HepG2 (cell line): ENCODE results near the gene LYRM7. TPM values are rescaled to one million over a fixed set of nuclear protein-coding genes. Genes with fewer than 3 reads are reported as not detected.
A peak's percentile ranks its signal among the peaks of the same experiment; 100 is the strongest.

Experiments used
- ATAC-seq: fragments of 200-7000 bp; cut with Tn5 transposase; 3 replicates; pipeline ENCODE4 v1.9.1; 2020; ENCODE audit warnings: mild to moderate bottlenecking, moderate library complexity
- BruUV-seq: library from RNA; stranded (reverse); fragments of 400-500 nt; replicated peaks from 2 replicates; lab custom pipeline; 2021; lab: Mats Ljungman, UMichigan
- CTCF ChIA-PET: fragments of 300-600 bp; formaldehyde crosslinking; extraction: SDS; loops from one replicate; lab custom pipeline; 2021; ENCODE audit warnings: low total read pairs, inconsistent platforms, low intra/inter-chr PET ratio; lab: Yijun Ruan, JAX
- POLR2A ChIA-PET: fragments of 350-600 bp; sonication (Branson Sonifier 250); formaldehyde crosslinking; loops from one replicate; lab custom pipeline; 2020; ENCODE audit warnings: antibody characterized with exemption, inconsistent platforms; lab: Yijun Ruan, JAX
- DNase-seq: peaks from one replicate; pipeline ENCODE4 v3.0.0-alpha.2; 2015; ENCODE audit warnings: low spot score
- FAIRE-seq: peaks from 3 replicates; lab custom pipeline; 2011; peaks lifted over from hg19 to GRCh38; lab: Jason Lieb, UNC
- H2AFZ ChIP-seq: one replicate; pipeline ENCODE4 v1.6.1; 2011; ENCODE audit warnings: low read length, inconsistent platforms
- H3K27ac ChIP-seq: fragments of 300-600 bp; 3 replicates; pipeline ENCODE4 v1.8.0; 2011; ENCODE audit warnings: mixed run types, mild to moderate bottlenecking, mixed read lengths, low read length, inconsistent platforms; ENCODE audit not compliant: insufficient read depth; ENCODE audit errors: extremely low read length
- H3K27me3 ChIP-seq, 2 experiments: fragments of 200-600 bp in 1 of 2; 2 replicates in 1 of 2; 3 replicates in 1 of 2; pipeline versions ENCODE4 v1.6.0 to v1.8.0; 2011; ENCODE audit warnings: low read length in 2 of 2, mild to moderate bottlenecking in 2 of 2, moderate library complexity in 2 of 2, inconsistent platforms in 1 of 2; ENCODE audit not compliant: insufficient read depth in 2 of 2, control insufficient read depth in 1 of 2
- H3K36me3 ChIP-seq, 2 experiments: fragments of 200-600 bp in 1 of 2; replicated peaks in 1 of 2; 2 replicates in 1 of 2; 3 replicates in 1 of 2; pipeline versions ENCODE4 v1.5.1 to v1.8.0; 2011; ENCODE audit warnings: low read length in 2 of 2, inconsistent platforms in 1 of 2; ENCODE audit not compliant: insufficient read depth in 2 of 2, control insufficient read depth in 1 of 2
- H3K4me1 ChIP-seq: 2 replicates; pipeline ENCODE4 v1.5.1; 2012; ENCODE audit warnings: low read length, inconsistent platforms; ENCODE audit not compliant: insufficient read depth
- H3K4me2 ChIP-seq: 2 replicates; pipeline ENCODE4 v1.6.0; 2011; ENCODE audit warnings: low read depth, low read length, inconsistent platforms
- H3K4me3 ChIP-seq, 3 experiments: fragments of 200-600 bp in 1 of 3; sonication (generic), shearing (Covaris generic) in 1 of 3; replicated peaks in 1 of 3; 2 replicates each; pipeline ENCODE4 v1.5.1; 2011 to 2016; ENCODE audit warnings: low read length in 3 of 3, inconsistent platforms in 2 of 3, low read depth in 2 of 3, mild to moderate bottlenecking in 2 of 3, control low read depth in 1 of 3, mixed read lengths in 1 of 3; ENCODE audit not compliant: insufficient read depth in 1 of 3
- H3K79me2 ChIP-seq: one replicate; pipeline ENCODE4 v1.6.1; 2011; ENCODE audit warnings: low read length, inconsistent platforms; ENCODE audit not compliant: insufficient read depth
- H3K9ac ChIP-seq: 2 replicates; pipeline ENCODE4 v1.6.0; 2011; ENCODE audit warnings: mild to moderate bottlenecking, low read depth, low read length, inconsistent platforms; ENCODE audit not compliant: insufficient read depth
- H3K9me3 ChIP-seq: 2 replicates; pipeline ENCODE4 v1.5.1; 2012; ENCODE audit warnings: mild to moderate bottlenecking, low read length
- H4K20me1 ChIP-seq: 2 replicates; pipeline ENCODE4 v1.6.0; 2011; ENCODE audit warnings: inconsistent platforms, mild to moderate bottlenecking, low read length, moderate library complexity; ENCODE audit not compliant: insufficient read depth
- ELF1 ChIP-seq: sonication (generic); formaldehyde crosslinking; IDR thresholded peaks from 2 replicates; pipeline ENCODE4 v1.4.0; 2020; ENCODE audit warnings: missing genetic modification reagents
- HCFC1 ChIP-seq: fragments of 150-350 bp; IDR thresholded peaks from 2 replicates; pipeline ENCODE4 v1.6.1; 2014; ENCODE audit warnings: low read depth, low read length
- PBX2 ChIP-seq: IDR thresholded peaks from 2 replicates; pipeline ENCODE4 v1.6.1; 2016; ENCODE audit warnings: control low read depth
- POLR2AphosphoS2 ChIP-seq: IDR thresholded peaks from 2 replicates; pipeline ENCODE4 v1.6.1; 2011; ENCODE audit warnings: low read depth, low read length, improper control_type of control experiment
- PRDM10 ChIP-seq: sonication (generic); formaldehyde crosslinking; IDR thresholded peaks from 2 replicates; pipeline ENCODE4 v1.4.0; 2020; ENCODE audit warnings: low read depth, missing genetic modification reagents
- RBM39 ChIP-seq: fragments of 200-400 bp; formaldehyde crosslinking; IDR thresholded peaks from one replicate; pipeline ENCODE4 v1.6.1; 2018; ENCODE audit warnings: antibody characterized with exemption, mild to moderate bottlenecking, low read depth, low read length; ENCODE audit not compliant: poor library complexity, severe bottlenecking
- REXO4 ChIP-seq: sonication (generic); formaldehyde crosslinking; IDR thresholded peaks from 2 replicates; pipeline ENCODE4 v1.8.0; 2022; ENCODE audit warnings: missing genetic modification reagents, mild to moderate bottlenecking, borderline replicate concordance
- SETDB1 ChIP-seq: sonication (generic); formaldehyde crosslinking; IDR thresholded peaks from 2 replicates; pipeline ENCODE4 v1.5.1; 2020; ENCODE audit warnings: missing genetic modification reagents, mild to moderate bottlenecking, borderline replicate concordance
- SKI ChIP-seq: fragments of 450-650 bp; IDR thresholded peaks from one replicate; pipeline ENCODE4 v1.6.1; 2018; ENCODE audit warnings: mild to moderate bottlenecking; ENCODE audit not compliant: partially characterized antibody
- SOX13 ChIP-seq, 3 experiments: fragments of 450-650 bp in 1 of 3; sonication (generic) in 1 of 3; formaldehyde crosslinking in 1 of 3; IDR thresholded peaks in 2 of 3; conservative IDR thresholded peaks in 1 of 3; 2 replicates each; pipeline versions ENCODE4 v1.5.0 to v1.6.1; 2016 to 2020; ENCODE audit warnings: antibody characterized with exemption in 1 of 3, mild to moderate bottlenecking in 1 of 3, missing compliant biosample characterization in 1 of 3, missing genetic modification reagents in 1 of 3, moderate library complexity in 1 of 3
- SYNCRIP ChIP-seq: fragments of 200-400 bp; formaldehyde crosslinking; IDR thresholded peaks from 2 replicates; pipeline ENCODE4 v1.6.1; 2018; ENCODE audit warnings: mild to moderate bottlenecking, low read depth, low read length; ENCODE audit not compliant: insufficient read depth
- TBL1XR1 ChIP-seq: fragments of 150-350 bp; IDR thresholded peaks from 2 replicates; pipeline ENCODE4 v1.6.1; 2014; ENCODE audit warnings: borderline replicate concordance, low read length; ENCODE audit not compliant: partially characterized antibody
- THAP11 ChIP-seq: IDR thresholded peaks from 2 replicates; pipeline ENCODE4 v1.6.1; 2016; ENCODE audit warnings: missing biosample characterization, missing genetic modification reagents
- ZBTB20 ChIP-seq: sonication (generic); formaldehyde crosslinking; IDR thresholded peaks from 2 replicates; pipeline ENCODE4 v1.8.1; 2023; ENCODE audit warnings: missing genetic modification reagents, low read depth, mild to moderate bottlenecking, borderline replicate concordance
- ZBTB42 ChIP-seq: sonication (generic); formaldehyde crosslinking; IDR thresholded peaks from 2 replicates; pipeline ENCODE4 v1.5.0; 2020; ENCODE audit warnings: mild to moderate bottlenecking, missing genetic modification reagents
- ZC3H4 ChIP-seq: sonication (generic); formaldehyde crosslinking; IDR thresholded peaks from 2 replicates; pipeline ENCODE4 v1.4.0; 2020; ENCODE audit warnings: missing genetic modification reagents, borderline replicate concordance
- ZNF12 ChIP-seq: sonication (generic); formaldehyde crosslinking; IDR thresholded peaks from 2 replicates; pipeline ENCODE4 v1.5.0; 2020; ENCODE audit warnings: missing genetic modification reagents
- ZNF550 ChIP-seq: sonication (generic); formaldehyde crosslinking; IDR thresholded peaks from 2 replicates; pipeline ENCODE4 v1.4.0; 2020; ENCODE audit warnings: mild to moderate bottlenecking, missing genetic modification reagents, borderline replicate concordance
- WGBS: methylation state at CpG from one replicate; pipeline ENCODE4 v1.1.6; 2017; ENCODE audit warnings: low lambda C conversion rate; 5-methylcytosine and 5-hydroxymethylcytosine counted together
- in situ Hi-C: cut with HindIII; loops from 2 replicates; pipeline ENCODE4 v1.10.0; 2017; ENCODE audit warnings: low pct_unique_long_range_greater_than_20kb; ENCODE audit not compliant: extremely low pct_ligation_motif_present
- intact Hi-C: fragments of 100-400 bp; cut with micrococcal nuclease; formaldehyde crosslinking; loops from one replicate; pipeline ENCODE4 v1.10.0; 2022; ENCODE audit not compliant: unreplicated experiment
- polyA plus RNA-seq, 8 experiments: library from polyadenylated mRNA; depleted of rRNA in 3 of 8; stranded (reverse) in 7 of 8; unstranded in 1 of 8; fragments of >200 nt; fragmentation: Illumina TruSeq in 4 of 8; extraction: Trizol in 4 of 8; gene quantifications; 2 replicates each; pipeline versions ENCODE4 v1.2.1 to v1.2.3, GENCODE V29; 2011 to 2016; ENCODE audit warnings: low read depth in 4 of 8, missing spikeins in 1 of 8, mixed read lengths in 1 of 8; ENCODE audit not compliant: insufficient read depth in 1 of 8
- total RNA-seq, 5 experiments: library from RNA; depleted of rRNA; stranded (reverse); fragments of >200 nt; fragmentation: Illumina TruSeq; extraction: Trizol; gene quantifications; 2 replicates each; pipeline ENCODE4 v1.2.3, GENCODE V29; 2016; ENCODE audit warnings: low read depth in 1 of 5
- TF ChIP-seq, protein P1 (sequence below): sonication (generic); formaldehyde crosslinking; IDR thresholded peaks from 2 replicates; pipeline ENCODE4 v1.4.0; 2020; ENCODE audit warnings: mild to moderate bottlenecking, missing genetic modification reagents

LYRM7 gene
- total and polyA plus RNA-seq, 2 of the 13 experiments (the other 11 are each of a cell fraction or from before 2014, with no cell fraction given), result 3.0 to 5.5 TPM

DNA sequence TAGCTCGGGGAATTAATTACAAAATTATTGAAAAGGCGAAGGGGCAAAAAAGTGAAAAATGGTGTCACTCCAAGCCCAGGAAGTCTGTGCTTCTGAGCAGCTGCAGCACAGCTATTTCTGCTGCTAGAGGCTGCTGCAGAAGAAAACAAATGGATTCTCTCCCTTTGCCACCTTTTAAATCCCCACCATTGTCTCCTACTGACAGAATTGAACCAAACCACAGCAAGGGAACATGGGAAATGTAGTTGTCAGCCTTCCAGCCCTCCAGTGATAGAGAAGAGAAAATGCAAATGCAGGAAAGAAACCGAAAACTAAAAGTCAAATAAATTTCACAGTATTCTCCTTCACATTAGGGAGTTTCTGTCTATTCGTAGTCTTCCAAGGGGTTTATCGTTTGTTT, 59.7 kb downstream of the LYRM7 start (continued):
- TF ChIP-seq PBX2 (CRISPR knock-in tag), result no peak
- TF ChIP-seq SOX13 (IDR thresholded peaks at IDR 0.05), result no peak
- TF ChIP-seq SOX13 (CRISPR knock-in tag; conservative IDR thresholded peaks at IDR 0.05 in 1 of 2, IDR thresholded peaks at IDR 0.05 in 1 of 2), result peak in 1 of 2 experiments; percentile 36; a peak in 1 of 4 replicates
- TF ChIP-seq ELF1 (CRISPR knock-in tag), result no peak
- peak; percentile 93 for TF ChIP-seq THAP11
- no peak for TF ChIP-seq ZBTB20
- TF ChIP-seq ZNF550 (CRISPR knock-in tag), result no peak

GRCh38 chr5:131239686-131240085, 68.9 kb downstream of the LYRM7 start:
- no peak for ATAC-seq
- H3K27ac ChIP-seq, result no peak overlapping the region
- TF ChIP-seq SETDB1 (CRISPR knock-in tag) (no peak), ZNF12 (CRISPR knock-in tag) (no peak), SKI (no peak), PRDM10 (CRISPR knock-in tag) (no peak), REXO4 (CRISPR knock-in tag) (no peak), TBL1XR1 (no peak), HCFC1 (no peak), SYNCRIP (no peak), RBM39 (no peak), ZC3H4 (CRISPR knock-in tag) (no peak), POLR2AphosphoS2 (no peak), ZBTB42 (CRISPR knock-in tag) (no peak)
- TF ChIP-seq, protein P1, sequence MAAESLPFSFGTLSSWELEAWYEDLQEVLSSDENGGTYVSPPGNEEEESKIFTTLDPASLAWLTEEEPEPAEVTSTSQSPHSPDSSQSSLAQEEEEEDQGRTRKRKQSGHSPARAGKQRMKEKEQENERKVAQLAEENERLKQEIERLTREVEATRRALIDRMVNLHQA (CRISPR knock-in tag), result no peak

More at GRCh38 chr5:131239686-131240085, 68.9 kb downstream of the LYRM7 start:
- ChIA-PET CTCF (no interaction called here), POLR2A (no interaction called here)
- in situ Hi-C loops, result no loop called here
- H3K9ac ChIP-seq, result no peak overlapping the region
- no peak overlapping the region for H2AFZ ChIP-seq
- H3K4me3 ChIP-seq, result no peak overlapping the region
- intact Hi-C loops, result no loop called here
- H3K9me3 ChIP-seq, result no peaks in the 10 kb centered on the region
- no peaks in the 10 kb centered on the region for H3K36me3 ChIP-seq
- BruUV-seq, result no TSS peak
- WGBS, result 57% methylated on average over 1 of the region's 1 CpG
- no peaks in the 10 kb centered on the region for H3K27me3 ChIP-seq
- no peaks in the 10 kb centered on the region for H3K79me2 ChIP-seq
- FAIRE-seq (no peak), DNase-seq (no peak)
- H3K4me1 ChIP-seq, result no peaks in the 10 kb centered on the region
- H4K20me1 ChIP-seq, result no peaks in the 10 kb centered on the region
- H3K4me2 ChIP-seq, result no peak overlapping the region
